ENCODE measurements around the gene ESYT3. TPM values are rescaled to one million over a fixed set of nuclear protein-coding genes. Genes with fewer than 3 reads are reported as not detected.

ESYT3 gene
- total RNA-seq, 1 donor from 2014 or later: 0.20 TPM

DNA sequence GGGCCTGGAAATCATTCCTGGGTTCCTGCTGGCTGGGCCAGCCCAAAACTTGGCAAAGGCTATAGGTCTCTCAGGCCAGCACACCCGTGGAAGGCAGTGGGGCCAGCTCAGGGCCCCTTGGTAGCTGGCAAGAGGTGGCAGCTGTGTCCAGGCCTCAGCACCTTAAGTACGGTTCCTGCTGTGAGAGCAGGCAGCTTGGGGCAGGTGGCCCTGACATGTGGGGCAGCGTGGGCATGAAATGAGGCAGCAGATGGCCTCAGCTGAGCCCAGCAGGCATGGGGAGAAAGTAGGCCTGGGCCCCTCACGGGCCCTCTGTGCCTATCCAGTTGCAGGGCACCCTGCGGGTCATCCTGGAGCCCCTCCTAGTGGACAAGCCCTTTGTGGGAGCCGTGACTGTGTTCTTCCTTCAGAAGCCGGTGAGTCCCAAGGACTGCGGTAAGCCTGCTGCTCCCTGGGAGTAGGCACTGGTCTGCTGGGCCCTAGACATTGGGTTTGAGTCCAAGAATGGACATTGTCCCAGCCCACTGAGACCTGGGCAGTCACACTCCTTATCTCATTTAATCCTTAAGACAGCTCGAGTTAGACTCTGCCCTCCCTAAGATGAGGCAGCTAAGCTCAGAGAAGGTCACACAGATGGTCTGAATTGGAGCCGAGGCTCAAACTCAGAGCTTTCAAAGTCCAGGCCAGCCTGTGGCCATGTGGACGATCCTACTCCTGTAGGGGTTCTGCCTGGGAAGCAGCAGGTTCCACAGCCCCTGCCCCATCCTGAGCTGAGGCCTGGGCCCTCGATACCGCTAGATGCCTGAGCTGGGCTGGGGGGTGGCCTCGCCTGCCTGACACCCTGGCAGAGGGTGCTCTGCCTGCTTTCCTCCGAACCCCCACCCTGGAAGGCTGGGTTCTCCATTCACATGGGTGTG, 25.5 kb downstream of the ESYT3 start:
- DNase-seq (ENCODE audit: low spot score) (peak; percentile 33), ATAC-seq (no peak)

DNA sequence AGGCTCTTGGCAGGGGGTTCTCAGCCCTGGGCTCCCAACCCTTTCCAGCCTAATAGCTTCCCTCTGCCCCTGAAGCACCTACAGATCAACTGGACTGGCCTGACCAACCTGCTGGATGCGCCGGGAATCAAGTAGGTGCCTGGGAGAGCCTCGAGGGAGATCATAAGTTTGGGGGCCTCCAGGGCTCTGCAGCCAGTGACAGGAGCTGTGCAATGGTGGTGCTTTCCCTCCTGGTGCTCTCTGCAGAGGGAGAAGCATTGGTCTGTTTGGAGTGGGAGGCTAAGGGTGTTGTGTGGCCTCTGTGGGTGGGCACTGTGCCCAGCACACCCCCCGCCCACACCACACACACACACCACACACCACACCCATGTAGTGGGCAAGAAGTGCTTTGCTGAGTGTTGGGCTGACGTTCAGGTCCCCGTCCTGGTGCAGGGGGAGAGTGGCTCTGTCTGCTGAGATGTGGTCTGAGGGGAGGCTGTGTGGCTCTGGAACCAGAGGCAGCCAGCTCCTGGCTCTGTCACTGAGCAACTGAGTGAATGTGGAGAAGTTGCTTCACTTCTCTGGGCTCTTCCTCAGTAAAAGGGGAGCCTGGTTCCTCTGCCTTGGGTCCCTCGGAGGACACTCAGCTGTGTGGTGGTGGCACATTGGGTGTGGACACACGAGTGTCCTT, 26.3 kb downstream of the ESYT3 start:
- DNase-seq (ENCODE audit: low spot score) (peak; percentile 24), ATAC-seq (no peak)

DNA sequence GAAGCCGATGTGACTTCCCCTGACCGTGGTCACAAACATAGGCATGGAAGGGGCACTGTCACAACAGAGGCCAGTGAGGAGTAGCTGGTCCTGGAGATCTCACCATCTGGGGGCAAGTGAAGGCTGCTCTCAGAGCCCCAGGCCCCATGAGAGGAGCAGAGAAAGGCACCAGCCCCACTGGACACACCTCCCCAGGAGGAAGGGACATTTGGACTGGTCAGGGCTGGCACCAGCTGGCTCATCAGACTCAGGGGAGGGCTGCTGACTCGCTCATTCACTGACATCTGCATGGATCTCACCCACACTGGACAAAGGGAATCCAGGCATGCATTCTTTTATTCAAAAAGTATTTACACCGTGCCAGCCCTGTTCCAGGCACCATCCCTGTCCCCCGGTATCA, 26.8 kb downstream of the ESYT3 start:
- ATAC-seq (no peak), DNase-seq (ENCODE audit: low spot score) (peak; percentile 29)

DNA sequence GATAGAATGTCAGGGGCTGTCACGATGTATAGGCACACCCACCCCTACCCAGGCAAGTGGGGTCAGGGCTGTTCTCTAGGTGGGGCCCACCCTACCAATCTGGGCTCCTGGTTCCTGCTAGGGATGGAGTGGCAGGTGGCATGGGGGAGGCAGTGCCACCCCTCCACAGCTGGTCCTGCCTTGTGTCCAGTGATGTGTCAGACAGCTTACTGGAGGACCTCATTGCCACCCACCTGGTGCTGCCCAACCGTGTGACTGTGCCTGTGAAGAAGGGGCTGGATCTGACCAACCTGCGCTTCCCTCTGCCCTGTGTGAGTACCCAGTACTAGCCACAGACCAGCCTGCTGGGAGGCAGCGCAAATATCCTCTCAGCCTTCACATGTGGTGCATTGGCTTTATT, 27.5 kb downstream of the ESYT3 start:
- ATAC-seq (no peak), DNase-seq (ENCODE audit: low spot score) (peak; percentile 22)

DNA sequence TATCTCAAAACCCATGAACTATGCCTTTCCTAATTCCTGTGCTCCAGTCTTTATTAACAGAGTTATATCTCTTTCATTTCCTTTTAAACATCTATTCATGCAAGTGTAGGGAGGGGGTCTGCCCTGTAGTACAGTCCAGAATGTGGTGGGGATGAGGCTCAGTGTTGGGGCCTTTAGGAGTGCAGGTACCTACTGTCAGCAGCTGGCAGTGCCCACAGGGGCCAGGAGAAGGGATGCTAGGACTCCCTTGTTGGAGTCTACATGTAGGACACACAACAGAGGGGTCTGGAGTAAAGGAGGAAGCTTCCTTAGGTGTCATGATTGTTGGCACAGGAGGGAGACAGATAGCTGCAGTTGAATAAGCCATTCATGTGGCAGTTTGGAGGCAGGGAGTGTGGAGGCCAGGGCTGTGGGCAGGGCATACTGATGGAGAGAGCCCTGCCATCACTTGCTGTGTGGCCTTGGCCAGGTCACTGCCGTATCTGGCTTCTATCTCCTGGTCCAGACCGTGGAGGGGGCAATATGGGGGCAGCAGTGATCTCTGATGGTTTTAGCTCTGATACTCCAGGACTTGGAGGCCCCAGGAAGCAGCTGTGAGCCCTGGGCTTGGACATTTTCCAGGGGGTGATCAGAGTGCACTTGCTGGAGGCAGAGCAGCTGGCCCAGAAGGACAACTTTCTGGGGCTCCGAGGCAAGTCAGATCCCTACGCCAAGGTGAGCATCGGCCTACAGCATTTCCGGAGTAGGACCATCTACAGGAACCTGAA, 29.5 kb downstream of the ESYT3 start:
- ATAC-seq (no peak), DNase-seq (ENCODE audit: low spot score) (peak; percentile 38)

DNA sequence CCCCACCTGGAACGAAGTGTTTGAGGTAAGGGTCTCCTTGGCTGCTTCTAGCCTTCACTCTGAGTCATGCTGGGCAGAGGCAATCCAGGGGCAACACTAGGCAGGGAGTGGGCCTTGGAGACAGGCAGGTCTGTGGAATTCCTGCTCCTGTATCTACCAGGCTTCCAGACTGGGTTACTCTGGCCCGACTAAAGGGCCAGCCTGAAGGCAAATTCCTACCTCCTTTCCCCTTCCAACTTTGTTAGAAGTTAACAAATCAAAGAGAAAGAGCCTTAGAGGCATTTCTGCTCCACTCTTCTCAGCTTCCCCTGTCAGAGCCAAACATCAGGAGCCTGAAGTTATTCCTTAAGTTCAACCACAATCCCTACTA, 30.1 kb downstream of the ESYT3 start:
- DNase-seq (ENCODE audit: low spot score): no peak
- ATAC-seq: no peak

DNA sequence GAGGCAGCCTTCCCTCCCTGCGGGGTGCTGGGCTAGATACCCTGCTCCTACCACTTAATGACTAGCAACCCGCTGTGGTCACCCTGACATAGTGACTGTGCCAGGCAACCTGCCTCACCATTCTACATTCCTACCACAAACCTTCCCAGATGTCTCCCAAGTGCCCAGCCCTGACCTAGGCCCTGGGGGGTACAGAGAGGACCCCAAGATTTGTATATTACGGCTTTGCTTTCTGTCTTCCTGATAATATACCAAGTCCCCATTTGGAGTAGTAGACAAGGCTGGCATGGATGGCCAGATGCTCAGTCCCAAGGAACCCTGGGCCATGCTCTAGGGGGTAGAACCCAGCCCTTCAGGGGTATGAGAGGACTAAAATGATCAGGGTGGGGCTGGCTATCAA, 31.0 kb downstream of the ESYT3 start:
- ATAC-seq (no peak), DNase-seq (ENCODE audit: low spot score) (peak; percentile 29)

DNA sequence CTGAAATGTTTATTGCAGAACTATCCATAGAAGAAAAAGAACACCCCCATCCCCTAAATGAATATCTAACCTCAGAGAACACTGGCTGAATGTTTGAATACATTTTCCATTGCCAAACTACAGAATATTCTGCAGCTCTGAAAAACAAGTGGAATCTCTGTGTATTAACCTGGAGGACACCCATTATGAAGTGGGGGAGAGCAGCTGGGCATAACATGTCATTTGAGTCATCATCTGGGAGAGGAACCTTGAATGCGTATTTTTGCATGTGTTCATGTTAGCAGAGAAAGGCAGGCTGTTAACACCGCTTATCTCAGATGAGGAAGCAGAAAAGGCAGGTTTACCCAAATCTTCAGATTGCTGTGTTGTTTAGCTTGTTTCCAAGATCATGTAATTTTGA, 31.5 kb downstream of the ESYT3 start:
- DNase-seq (ENCODE audit: low spot score): no peak
- ATAC-seq: no peak

DNA sequence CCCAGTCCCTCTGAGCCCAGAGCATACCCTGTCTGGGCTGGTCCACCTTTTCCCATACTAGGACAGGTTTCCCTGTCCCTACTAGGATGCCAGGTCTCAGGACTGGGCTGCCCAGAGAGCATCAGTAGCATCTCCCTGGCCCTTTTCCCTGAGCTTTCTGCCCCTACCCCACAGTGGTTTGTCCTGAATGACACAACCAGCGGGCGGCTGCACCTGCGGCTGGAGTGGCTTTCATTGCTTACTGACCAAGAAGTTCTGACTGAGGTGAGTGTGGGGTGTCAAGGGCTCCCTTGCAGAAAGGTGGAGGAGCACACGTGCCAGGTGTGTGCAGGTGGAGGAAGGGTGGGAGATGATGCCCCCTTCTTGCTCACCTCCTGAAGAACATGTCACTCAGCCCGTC, 33.5 kb downstream of the ESYT3 start:
- ATAC-seq (peak; percentile 8), DNase-seq (ENCODE audit: low spot score) (peak; percentile 37)

DNA sequence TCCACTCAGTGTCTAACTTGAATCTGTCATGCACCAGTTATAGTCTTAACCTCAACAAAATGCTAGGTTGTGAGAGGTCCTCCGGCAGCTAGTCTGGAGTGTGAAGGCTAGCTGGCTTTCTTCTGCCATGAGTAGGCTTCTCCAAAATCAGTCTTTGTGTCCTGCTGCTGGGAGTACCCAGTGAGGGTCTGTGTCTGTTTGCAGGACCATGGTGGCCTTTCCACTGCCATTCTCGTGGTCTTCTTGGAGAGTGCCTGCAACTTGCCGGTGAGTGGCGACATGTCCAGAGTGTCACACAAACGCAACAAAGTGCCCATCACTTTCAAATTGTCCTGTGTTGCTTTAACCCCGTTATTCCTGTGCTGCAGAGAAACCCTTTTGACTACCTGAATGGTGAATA, 34.0 kb downstream of the ESYT3 start:
- no peak for ATAC-seq
- DNase-seq (ENCODE audit: low spot score): peak; percentile 37

DNA sequence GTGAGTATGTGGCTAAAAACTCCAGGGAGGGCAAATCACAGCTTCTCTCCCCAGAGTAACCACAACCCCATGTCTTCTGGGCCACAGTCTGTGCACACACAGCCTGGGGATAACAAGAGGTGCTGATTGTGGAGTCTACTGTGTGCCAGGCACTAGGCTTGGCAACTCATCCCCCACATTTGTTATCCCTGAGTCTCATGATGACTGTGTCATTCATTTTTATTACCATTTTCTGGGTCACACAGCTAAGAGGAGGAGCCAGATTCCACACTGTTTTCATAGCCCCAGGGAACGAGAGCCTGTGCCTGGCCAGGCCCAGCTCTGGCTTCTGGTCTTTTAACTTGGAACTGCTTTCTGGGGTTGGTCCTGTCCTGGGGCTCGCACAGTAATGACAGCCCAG, 34.5 kb downstream of the ESYT3 start:
- ATAC-seq: no peak
- DNase-seq (ENCODE audit: low spot score): no peak

DNA sequence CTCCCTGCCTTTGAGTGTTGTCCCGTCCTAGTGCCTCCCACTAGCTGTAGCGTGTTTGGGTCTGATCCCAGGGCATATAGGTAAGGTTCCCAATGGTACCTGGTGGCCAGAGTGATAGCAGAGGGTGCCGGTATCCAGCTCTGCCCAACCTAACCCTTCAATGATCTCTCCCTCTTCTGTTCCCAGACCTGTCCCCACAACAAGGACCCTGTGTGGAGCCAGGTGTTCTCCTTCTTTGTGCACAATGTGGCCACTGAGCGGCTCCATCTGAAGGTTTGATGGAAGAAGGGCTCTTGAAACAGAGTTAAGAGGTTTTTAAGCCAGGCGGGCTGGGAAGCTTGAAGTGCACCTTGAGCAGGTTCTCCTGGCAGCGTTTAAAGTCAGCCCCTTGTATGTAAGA, 35.5 kb downstream of the ESYT3 start:
- ATAC-seq: no peak
- peak; percentile 16 for DNase-seq (ENCODE audit: low spot score)

DNA sequence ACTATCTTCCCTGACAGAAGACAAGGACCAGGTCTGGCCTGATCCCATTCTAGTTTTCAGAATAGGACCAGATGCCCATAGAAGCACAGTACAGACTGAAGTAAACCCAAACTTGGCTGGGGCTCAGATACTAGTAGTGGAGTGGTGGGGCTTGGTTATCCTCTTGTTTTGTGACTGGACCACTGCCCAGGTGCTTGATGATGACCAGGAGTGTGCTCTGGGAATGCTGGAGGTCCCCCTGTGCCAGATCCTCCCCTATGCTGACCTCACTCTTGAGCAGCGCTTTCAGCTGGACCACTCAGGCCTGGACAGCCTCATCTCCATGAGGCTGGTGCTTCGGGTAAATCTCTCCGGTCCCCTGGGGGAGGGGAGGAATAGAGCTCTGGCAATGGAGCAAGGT, 36.3 kb downstream of the ESYT3 start:
- ATAC-seq: no peak
- peak; percentile 26 for DNase-seq (ENCODE audit: low spot score)

DNA sequence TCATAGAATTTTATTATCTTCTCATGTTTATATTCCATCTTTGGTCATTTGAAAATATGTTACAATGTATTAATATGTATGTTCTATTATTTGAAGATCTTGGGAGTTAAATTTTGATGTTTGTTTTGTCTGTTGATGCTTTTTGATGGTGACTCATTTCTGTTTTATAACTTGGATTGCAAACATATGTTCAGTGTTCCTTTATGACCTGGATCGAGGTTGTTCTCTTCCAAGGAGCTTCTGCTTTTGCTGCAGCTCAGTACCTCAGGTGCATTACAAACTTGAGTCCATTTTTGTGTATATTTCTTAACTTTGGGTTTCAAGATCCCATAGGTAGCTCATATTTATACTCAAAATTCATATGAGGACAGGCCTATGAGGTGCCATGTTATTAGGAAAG, 37.1 kb downstream of the ESYT3 start:
- no peak for DNase-seq (ENCODE audit: low spot score)
- ATAC-seq: no peak

DNA sequence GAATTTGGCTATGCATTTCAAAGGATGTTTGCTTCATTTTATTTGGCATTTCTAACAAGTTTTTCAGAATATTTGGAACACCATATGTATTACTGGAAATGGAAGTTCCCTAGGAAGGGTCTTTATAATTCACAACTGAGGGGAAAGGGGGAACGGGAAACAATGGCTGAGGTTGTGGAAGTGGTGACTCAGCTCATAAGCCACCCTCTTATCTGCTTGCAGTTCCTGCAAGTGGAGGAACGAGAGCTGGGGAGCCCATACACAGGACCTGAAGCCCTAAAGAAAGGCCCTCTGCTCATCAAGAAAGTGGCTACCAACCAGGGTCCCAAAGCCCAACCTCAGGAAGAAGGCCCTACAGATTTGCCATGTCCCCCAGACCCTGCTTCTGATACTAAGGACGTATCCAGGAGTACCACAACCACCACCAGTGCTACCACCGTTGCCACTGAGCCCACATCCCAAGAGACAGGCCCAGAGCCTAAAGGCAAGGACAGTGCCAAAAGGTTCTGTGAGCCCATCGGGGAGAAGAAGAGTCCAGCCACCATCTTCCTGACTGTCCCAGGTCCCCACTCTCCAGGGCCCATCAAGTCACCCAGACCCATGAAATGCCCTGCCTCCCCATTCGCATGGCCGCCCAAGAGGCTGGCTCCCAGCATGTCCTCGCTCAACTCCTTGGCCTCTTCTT, 37.9 kb downstream of the ESYT3 start:
- ATAC-seq (no peak), DNase-seq (ENCODE audit: low spot score) (peak; percentile 27)

DNA sequence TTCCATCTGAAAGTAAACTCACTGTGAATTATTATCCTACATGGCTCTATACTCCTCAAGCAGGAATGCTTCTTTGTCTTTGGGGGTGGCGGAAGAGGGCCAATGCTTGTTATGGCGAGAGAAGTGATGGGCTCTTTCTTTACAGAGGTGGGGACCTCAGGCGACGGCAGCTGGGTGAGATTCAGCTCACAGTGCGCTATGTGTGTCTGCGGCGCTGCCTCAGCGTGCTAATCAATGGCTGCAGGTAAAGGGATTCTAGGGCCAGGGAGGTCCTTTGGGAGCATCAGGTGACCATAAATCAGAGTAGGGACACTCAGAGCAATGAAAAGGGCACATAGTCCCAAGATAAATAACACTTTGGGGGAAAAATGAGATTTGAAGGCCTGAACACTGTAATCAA, 39.0 kb downstream of the ESYT3 start:
- DNase-seq (ENCODE audit: low spot score): no peak

DNA sequence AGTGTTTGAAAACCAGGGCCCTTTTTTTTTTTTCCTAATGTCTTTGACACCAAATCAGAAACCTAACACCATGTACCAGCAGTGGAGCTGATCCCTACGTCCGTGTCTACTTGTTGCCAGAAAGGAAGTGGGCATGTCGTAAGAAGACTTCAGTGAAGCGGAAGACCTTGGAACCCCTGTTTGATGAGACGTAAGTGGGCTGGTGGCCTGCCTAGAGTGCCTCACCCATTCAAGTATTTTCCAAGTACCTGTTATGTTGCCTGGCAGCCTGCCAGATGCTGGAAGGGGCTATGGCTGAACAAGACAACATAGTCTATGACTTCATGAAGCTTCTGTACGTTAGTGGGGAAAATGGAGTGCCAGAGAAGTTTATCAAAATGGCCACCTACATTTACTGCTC, 39.7 kb downstream of the ESYT3 start:
- peak; percentile 43 for DNase-seq (ENCODE audit: low spot score)
- ATAC-seq: no peak

More for the DNA sequence above, 39.0 kb downstream of the ESYT3 start:
- ATAC-seq: no peak

DNA sequence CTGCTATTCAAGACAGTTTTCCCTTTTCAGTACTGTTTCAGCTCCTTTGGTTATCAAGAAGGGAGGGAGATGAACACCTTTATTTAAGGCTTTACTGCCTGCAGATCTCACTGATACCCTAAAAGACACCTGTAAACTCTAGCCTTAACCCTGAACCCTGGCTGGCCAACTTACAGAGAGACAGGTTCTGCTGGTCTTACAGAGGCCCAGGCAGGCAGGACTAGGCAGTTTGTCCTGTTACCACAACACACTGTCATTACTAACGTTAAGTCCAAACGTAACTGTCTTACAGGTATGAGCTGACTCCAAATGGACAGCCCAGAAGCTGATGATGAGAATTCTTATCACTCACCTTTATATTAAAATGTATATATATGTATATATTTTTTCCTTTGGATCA, 42.1 kb downstream of the ESYT3 start:
- ATAC-seq (no peak), DNase-seq (ENCODE audit: low spot score) (no peak)

DNA sequence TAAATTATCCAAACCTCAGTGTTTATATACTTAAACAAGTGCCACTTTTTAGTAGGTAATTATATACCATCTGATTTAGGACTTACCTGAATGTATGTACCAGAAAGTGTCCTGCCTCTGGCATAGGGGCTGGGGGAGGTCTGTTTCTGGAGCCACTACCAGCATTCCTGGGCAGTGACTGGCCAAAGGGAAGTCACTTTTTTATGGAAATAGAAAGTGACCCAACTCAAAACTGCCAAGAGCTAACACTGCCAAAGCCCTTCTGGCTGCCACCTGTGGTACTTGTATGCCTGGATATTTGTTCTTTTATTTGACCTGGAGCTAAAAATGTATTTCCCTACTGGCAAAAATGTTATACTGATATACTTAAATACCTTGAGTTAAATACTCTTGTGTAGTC, 42.7 kb downstream of the ESYT3 start:
- ATAC-seq (no peak), DNase-seq (ENCODE audit: low spot score) (no peak)

DNA sequence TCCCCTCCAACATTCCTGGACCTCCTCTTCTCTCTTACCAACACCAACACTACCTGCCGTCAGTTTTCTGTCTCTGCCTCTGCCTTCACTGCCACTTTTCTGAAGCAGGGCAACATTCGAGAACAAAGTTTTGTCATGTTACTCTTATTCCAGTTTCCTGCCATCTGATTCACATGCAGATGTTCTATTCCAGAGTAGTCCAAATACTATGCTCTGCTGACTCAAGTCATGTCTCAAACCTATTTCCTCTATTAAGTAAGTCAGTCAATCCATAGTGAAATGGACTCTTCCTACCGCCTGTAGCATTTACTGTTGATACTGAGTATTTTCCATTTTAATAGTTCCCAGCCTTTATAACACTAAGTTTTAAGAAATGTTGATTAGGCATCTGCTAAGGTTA, 43.4 kb downstream of the ESYT3 start:
- DNase-seq (ENCODE audit: low spot score) (no peak), ATAC-seq (no peak)

DNA sequence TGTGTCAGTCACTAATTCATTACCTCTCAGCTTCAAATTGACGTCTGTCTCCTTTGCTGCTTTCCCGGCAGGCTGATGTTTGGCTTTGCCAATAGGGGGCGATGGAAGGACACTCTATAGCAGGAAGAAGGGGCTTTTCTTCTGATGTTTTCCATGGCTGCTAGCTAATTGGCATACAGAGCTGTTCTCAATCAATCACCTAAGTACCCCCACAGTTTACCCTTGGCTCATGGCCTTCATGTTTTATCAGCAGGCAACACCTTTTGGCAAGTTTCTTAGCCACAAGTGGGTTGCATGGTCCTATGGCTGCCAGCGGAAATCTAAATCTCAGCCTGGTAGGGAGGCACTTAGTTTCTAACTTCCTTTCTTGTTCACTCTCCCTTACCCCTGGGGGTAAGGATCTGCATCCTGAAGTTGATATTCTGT, 45.0 kb downstream of the ESYT3 start:
- ATAC-seq (peak; percentile 64), DNase-seq (ENCODE audit: low spot score) (peak; percentile 38)
